Calu3 (cell line): ENCODE results near the gene BTN2A1. TPM values are rescaled to one million over a fixed set of nuclear protein-coding genes. Genes with fewer than 3 reads are reported as not detected.

Experiments
- BruUV-seq: library from RNA; stranded (reverse); fragments of 400-500 nt; replicated peaks from 2 replicates; lab custom pipeline; 2021; lab: Mats Ljungman, UMichigan
- CTCF ChIA-PET: fragments of 300-600 bp; sonication (Branson Sonifier 250); formaldehyde crosslinking; loops from one replicate; lab custom pipeline; 2022; ENCODE audit warnings: antibody characterized with exemption; lab: Charles Lee
- DNase-seq: peaks from one replicate; pipeline ENCODE4 v3.0.0; 2022
- H3K27ac Mint-ChIP-seq: one replicate; pipeline ENCODE4 v1.8.0; 2022; ENCODE audit warnings: mixed read lengths; ENCODE audit not compliant: unreplicated experiment
- H3K27me3 Mint-ChIP-seq: one replicate; pipeline ENCODE4 v1.8.0; 2022; ENCODE audit warnings: mixed read lengths; ENCODE audit not compliant: unreplicated experiment
- H3K36me3 Mint-ChIP-seq: one replicate; pipeline ENCODE4 v1.8.0; 2022; ENCODE audit warnings: mild to moderate bottlenecking, moderate library complexity, mixed read lengths; ENCODE audit not compliant: insufficient read depth, unreplicated experiment
- H3K4me1 Mint-ChIP-seq: one replicate; pipeline ENCODE4 v1.8.0; 2022; ENCODE audit warnings: mild to moderate bottlenecking, low read depth, mixed read lengths; ENCODE audit not compliant: unreplicated experiment
- H3K4me3 Mint-ChIP-seq: one replicate; pipeline ENCODE4 v1.8.0; 2022; ENCODE audit warnings: mild to moderate bottlenecking, low read depth, moderate library complexity, mixed read lengths; ENCODE audit not compliant: unreplicated experiment
- H3K9me3 Mint-ChIP-seq: one replicate; pipeline ENCODE4 v1.8.0; 2022; ENCODE audit warnings: low read depth, mixed read lengths; ENCODE audit not compliant: unreplicated experiment
- CTCF ChIP-seq: fragments of 200-600 bp; IDR thresholded peaks from one replicate; pipeline ENCODE4 v1.8.0; 2022; ENCODE audit warnings: antibody characterized with exemption; ENCODE audit not compliant: unreplicated experiment
- intact Hi-C: fragments of 100-400 bp; cut with micrococcal nuclease; formaldehyde crosslinking; loops from one replicate; pipeline ENCODE4 v1.10.0; 2022; ENCODE audit not compliant: unreplicated experiment
- total RNA-seq: library from RNA; stranded (reverse); gene quantifications from 2 replicates; pipeline ENCODE4 v1.2.3, GENCODE V29; 2022

The BTN2A1 gene
- total RNA-seq, 1 experiment from 2014 or later, result 32.5 TPM

DNA sequence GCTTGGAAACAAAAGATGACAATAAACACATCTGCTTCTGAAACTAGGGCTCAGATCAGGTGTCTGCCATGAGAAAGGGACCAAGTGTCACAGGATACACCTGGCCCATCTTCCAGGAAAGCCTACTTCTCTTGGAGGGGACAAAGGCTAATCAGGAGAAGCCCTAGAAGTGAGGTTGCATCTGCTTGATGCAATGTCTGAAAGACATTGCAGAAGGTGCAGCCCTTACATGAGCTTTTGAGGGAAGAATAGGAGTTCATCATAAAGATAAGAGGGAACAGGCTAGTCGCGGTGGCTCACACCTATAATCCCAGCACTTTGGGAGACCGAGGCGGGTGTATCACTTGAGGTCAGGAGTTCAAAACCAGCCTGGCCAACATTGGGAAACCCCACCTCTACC lies 39.9 kb downstream of the BTN2A1 start:
- CTCF ChIA-PET, result interaction anchor here (0.6 to 0.7 kb wide), 2 partner anchors 15 to 67 kb away, joined by 3 to 7 read pairs; no protein-coding TSS in a partner anchor
- peaks cover 53% of the 10 kb centered on the region for H3K27me3 Mint-ChIP-seq

DNA sequence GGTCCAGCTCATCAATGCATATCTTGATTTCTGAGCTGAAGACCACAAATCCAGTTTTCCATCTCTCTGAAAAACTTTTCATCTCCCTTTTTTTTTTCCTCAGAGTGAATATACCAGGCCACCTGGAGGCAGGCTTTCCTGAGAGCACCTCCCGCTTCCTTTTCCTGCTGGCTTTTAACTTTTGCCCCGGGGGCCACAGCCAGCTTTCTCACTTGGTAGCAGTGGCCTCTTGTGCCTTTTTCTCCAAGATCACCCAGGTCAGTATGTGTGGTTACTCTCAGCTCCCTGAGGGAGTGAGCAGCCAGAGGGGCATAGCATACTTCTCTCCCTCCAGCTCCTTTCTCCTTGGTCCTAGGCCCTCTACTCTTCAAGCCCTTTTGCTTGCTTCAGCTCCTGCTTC lies 42.3 kb downstream of the BTN2A1 start, which contains the start of gene BTN1A1:
TSS of gene BTN1A1 (plus strand) at position 202 of the 400 bp plus-strand sequence. CDS start 984 bp downstream, outside the sequence.
- peaks cover 55% of the 10 kb centered on the region for H3K27me3 Mint-ChIP-seq
- DNase-seq, result no peak
- BruUV-seq, result no TSS peak
- peaks cover 5% of the 10 kb centered on the region for H3K36me3 Mint-ChIP-seq
- peak within 1 kb of the TSS; percentile 67 for H3K4me3 Mint-ChIP-seq
- no peak for TF ChIP-seq CTCF
- peaks cover 10% of the 10 kb centered on the region for H3K4me1 Mint-ChIP-seq
- no peaks in the 10 kb centered on the region for H3K9me3 Mint-ChIP-seq
- H3K27ac Mint-ChIP-seq, result no peak within 1 kb of the TSS
- intact Hi-C loops, result no loop called here
- CTCF ChIA-PET, result no interaction called here

More for the DNA sequence above, 39.9 kb downstream of the BTN2A1 start:
- DNase-seq, result no peak
- Mint-ChIP-seq H3K4me3 (no peak overlapping the region), H3K9me3 (no peaks in the 10 kb centered on the region), H3K36me3 (peaks cover 5% of the 10 kb centered on the region), H3K27ac (no peak overlapping the region), H3K4me1 (peaks cover 10% of the 10 kb centered on the region)
- no peak for TF ChIP-seq CTCF
- BruUV-seq, result no TSS peak
- intact Hi-C loops, result no loop called here

DNA sequence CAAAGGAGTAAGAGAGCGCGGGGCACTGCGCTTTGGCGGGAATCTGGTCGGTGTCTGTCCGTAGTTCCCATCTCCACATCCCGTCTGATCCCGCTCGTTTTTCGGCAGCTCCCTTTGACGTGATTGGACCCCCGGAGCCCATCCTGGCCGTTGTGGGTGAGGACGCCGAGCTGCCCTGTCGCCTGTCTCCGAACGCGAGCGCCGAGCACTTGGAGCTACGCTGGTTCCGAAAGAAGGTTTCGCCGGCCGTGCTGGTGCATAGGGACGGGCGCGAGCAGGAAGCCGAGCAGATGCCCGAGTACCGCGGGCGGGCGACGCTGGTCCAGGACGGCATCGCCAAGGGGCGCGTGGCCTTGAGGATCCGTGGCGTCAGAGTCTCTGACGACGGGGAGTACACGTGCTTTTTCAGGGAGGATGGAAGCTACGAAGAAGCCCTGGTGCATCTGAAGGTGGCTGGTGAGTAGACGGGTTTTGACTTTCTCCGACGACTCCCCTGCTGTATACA lies 43.8 kb downstream of the BTN2A1 start:
- BruUV-seq, result no TSS peak
- Mint-ChIP-seq H3K9me3 (no peaks in the 10 kb centered on the region), H3K4me3 (peak overlapping the region; percentile 67), H3K4me1 (peaks cover 10% of the 10 kb centered on the region), H3K27ac (no peak overlapping the region), H3K27me3 (peaks cover 56% of the 10 kb centered on the region), H3K36me3 (peaks cover 5% of the 10 kb centered on the region)
- TF ChIP-seq CTCF, result no peak
- DNase-seq, result peak; percentile 32
- CTCF ChIA-PET, result no interaction called here
- intact Hi-C loops, result no loop called here

DNA sequence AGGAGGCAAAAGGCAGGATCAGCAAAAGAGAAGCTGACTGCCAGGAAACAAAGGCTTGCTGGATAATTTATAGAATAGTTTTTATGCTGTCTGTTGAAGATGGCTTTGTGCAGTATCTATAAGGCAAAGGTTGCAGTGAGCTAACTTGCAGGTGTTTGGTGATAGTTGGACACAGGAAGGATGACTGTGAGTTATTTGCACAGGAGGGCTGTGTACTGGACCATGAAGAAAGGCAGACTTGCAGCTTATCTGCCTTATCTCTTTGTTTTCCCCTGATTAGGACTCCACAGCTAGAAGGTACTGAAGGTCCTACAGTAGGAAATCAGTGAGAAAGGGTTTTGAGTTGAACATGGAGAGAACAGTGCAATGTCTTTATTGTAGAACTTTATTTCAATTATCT lies 44.4 kb downstream of the BTN2A1 start:
- peaks cover 5% of the 10 kb centered on the region for H3K36me3 Mint-ChIP-seq
- DNase-seq, result no peak
- intact Hi-C loops, result no loop called here
- H3K4me1 Mint-ChIP-seq, result peaks cover 10% of the 10 kb centered on the region
- H3K9me3 Mint-ChIP-seq, result no peaks in the 10 kb centered on the region
- CTCF ChIA-PET, result no interaction called here
- peaks cover 59% of the 10 kb centered on the region for H3K27me3 Mint-ChIP-seq
- H3K27ac Mint-ChIP-seq, result no peak overlapping the region
- BruUV-seq, result no TSS peak
- TF ChIP-seq CTCF, result no peak
- peak overlapping the region; percentile 67 for H3K4me3 Mint-ChIP-seq
